GM18861 (cell line): ENCODE data around the gene DDR1.
"Not testable (repeated sequence)": the region's sequence is repeated elsewhere in the genome, so short reads cannot be mapped to it uniquely, and the experiment has no call there.

Experiments used
- ATAC-seq: cut with Tn5 transposase; IDR thresholded peaks from one replicate; pipeline ENCODE4 v1.9.1; 2021; ENCODE audit not compliant: unreplicated experiment

Gene DDR1

DNA sequence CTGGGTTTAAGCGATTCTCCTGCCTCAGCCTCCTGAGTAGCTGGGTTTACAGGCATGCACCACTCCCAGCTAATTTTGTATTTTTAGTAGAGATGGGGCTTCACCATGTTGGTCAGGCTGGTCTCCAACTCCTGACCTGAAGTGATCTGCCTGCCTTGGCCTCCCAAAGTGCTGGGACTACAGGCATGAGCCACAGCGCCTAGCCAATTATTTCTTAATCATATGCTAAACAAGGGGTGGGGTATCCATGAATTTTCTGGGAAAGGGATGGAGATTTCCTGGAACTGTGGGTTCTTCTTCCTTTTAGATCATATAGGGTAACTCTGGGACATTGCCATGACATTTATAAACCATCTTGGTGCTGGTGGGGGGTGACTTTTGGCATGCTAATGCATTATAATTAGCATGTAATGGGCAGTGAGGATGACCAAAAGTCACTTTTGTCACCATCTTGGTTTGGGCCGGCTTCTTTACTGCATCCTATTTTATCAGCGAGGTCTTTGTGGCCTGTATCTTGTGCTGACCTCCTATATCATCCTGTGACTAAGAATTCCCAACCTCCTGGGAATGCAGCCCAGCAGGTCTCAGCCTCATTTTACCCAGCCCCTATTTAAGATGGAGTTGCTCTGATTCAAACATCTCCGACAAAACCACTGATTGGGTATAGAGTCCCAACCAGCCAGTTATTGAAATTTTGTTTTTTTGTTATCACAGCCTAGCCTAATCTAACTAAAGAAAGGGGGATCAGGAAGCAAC is 29.9 kb upstream of the DDR1 start:
- no peak for ATAC-seq

DNA sequence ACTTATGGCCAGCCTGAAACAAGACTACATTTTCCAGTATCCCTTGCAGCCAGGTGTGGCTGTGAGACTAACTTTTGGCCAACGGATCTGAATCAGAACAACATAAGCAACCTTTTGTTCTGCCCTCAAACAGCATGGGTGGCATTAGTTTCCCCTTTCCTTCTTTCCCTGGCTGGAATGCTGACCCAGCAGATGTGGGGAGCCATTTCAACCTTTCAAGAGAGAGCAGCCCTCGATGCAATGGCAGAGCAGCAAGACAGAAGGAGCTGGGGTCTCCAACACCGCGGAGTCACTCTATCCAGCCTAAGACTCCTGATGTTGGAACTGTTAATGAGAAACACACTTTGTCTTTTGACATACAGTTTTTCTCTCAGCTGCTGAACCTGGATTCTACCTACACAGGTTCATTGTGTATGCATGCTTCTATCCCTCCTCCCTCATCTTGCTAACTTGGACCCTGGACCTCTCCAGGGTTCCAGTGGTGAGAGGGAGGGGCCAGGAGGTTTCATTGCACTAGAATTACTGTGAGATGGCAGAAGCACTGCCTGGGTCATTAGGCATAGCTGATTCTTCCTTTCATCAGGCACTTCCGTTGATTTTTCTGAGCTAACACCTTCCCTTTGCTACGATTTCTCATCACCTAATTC is 28.8 kb upstream of the DDR1 start:
- ATAC-seq: no peak

DNA sequence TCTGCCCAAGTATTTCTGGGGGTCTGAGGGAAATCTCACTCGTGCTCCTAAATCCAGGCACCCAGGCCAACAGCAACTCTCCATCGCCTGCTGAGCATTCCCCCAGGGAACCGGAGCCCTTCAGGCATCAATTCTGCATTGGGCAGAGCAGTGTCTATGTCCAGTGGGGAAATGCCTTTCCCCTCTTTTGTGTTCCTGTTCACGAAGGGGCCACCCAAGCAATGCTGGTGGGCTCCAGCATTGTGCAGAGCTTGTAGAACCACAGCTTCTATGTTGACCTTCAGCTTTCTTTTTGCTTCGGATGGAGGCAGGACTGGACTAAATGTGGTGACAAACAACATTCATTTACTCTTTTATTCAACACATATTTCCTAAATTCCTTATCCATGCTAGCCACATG is 27.2 kb upstream of the DDR1 start:
- no peak for ATAC-seq

DNA sequence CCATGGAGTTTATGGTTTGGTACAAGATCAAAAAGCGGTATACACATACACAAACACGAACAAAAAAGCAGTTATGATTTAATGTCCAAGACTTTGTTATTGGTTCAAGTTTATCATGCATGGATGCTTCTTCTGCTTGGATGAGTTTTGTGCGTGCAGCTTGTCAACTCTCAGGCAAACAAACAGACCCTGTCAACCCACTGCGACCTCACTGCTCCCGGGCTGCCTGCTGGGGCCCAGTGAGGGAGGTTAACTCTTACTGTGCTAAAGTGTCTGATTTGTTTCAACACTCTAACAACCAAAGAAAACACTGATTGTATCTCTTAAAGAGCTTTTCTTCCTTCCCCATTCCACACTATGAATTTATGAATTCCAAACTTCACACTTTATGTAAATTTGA is 26.8 kb upstream of the DDR1 start:
- no peak for ATAC-seq

DNA sequence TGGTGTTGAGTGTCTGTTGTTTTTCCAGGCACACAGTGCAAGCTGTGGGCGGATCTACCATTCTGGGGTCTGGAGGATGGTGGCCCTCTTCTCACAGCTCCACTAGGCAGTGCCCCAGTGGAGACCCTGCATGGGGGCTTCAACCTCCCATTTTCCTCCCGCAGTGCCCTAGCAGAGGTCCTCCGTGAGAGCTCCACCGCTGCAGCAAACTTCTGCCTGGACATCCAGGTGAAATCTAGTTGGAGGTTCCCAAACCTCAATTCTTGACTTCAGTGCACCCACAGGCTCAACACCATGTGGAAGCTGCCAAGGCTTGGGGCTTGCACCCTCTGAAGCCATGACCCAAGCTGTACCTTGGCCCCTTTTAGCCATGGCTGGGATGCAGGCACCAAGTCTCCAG is 24.6 kb upstream of the DDR1 start:
- not testable (repeated sequence) for ATAC-seq

DNA sequence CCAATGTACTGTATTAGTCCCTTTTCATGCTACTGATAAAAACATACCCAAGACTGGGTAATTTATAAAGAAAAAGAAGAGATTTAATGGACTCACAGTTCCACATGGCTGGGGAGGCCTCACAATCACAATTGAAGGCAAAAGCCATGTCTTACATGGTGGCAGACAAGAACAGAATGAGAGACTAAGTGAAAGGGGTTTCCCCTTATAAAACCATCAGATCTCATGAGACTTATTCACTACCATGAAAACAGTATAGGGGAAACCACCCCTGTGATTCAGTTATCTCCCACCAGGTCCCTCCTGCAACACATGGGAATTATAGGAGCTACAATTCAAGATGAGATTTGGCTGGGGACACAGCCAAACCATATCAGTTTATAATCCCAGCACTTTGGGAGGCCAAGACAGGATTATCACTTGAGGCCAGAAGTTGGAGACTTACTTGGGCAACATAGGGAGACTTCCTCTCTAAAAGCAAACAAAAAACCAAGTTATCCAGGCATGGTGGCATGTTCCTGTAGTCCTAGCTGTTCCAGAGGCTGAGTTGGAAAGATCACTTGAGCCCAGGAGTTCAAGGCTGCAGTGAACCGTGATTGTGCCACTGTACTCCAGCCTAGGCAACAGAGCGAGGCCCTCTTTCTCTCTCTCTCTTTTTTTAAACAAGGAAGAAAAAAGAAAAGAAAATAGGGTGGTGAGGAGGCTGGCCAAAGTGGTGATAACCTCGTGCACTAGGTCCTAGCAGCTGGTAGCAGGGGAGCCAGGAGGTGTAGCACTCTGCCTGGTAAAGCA is 22.9 kb upstream of the DDR1 start:
- no peak for ATAC-seq

DNA sequence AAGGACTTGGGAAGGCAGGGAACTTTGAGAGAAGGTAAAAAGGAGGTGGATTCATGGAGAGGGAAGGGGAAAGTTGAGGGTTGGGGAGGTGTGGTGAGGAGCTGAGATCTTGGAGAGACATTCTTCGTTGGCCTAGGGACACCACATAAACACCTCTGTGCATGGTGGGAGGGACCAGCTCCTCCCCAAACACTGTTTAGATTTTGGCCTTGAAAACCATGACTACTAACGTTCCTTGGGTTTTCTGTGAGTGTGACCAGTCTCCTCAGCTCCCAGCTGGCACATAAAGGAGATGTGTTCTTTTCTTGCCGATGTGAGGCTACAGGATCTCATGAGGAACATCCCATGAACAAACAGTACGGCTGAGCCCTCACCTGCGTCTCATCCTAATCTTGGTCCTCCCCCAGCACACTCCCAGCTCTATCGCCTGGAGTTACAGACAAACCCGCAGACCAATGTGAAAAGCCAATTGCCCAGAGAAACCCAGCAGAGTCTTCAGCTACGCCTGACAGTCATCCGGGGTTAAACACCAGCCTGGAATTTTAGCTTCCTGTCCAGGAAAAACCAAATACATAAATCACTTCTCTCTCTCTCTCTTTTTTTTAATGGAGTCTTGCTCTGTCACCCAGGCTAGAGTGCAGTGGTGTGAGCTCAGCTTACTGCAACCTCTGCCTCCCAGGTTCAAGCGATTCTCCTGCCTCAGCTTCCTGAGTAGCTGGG is 22.0 kb upstream of the DDR1 start:
- no peak for ATAC-seq

DNA sequence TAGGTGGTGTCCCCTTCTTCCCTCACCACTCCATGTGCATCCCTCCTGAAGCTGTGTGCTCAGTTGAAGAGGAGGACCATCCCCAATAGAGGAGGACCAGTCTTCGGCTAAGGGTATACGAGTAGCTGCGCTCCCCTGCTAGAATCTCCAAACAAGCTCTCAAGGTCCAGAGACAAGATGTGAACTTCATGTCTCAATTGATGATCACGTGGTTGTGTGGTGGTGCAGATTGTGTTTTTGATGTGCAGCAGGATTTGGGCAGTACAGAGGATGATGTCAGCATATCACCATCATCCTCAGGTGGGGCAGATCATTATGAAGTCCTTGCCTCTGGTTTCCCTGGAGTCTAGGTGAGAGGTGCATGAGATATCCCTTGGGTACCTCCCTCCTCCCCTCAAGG is 20.0 kb upstream of the DDR1 start:
- no peak for ATAC-seq

DNA sequence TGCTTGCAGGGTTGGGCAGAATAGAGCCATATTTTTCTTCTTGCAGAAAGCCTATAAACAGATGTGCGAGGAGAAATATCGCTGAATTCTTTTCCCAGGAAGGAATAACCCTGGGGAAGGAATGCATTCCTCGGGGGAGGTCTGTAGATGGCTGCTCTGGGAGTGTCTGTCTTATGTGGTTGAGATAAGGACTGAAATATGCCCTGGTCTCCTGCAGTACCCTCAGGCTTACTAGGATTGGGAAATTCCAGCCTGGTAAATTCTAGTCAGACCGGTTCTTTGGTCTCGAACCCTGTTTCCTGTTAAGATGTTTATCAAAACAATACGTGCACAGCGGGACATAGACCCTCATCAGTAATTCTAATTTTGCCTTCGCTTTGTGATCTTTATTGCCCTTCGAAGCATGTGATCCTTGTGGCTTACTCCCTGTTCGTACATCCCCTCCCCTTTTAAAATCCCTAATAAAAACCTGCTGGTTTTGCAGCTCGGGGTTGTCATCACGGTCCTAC is 15.0 kb upstream of the DDR1 start:
- ATAC-seq: not testable (repeated sequence)

DNA sequence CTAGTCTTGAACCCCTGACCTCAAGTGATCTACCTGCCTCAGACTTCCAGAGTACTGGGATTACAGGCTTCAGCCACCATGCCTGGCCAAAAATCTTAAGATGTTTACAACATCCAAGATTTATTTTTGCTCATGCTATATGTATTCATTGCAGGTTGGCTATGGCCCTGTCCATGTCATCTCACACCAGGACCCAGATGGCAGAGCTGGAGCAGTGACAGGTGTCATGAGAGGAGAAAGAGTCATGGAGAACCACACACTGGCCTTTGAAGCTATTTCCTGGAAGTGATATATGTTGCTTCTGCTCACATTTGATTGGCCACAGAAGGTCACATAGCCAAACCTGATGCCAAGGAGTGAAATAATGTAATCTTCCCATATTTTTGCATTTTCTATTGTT is 13.8 kb upstream of the DDR1 start:
- ATAC-seq: no peak

DNA sequence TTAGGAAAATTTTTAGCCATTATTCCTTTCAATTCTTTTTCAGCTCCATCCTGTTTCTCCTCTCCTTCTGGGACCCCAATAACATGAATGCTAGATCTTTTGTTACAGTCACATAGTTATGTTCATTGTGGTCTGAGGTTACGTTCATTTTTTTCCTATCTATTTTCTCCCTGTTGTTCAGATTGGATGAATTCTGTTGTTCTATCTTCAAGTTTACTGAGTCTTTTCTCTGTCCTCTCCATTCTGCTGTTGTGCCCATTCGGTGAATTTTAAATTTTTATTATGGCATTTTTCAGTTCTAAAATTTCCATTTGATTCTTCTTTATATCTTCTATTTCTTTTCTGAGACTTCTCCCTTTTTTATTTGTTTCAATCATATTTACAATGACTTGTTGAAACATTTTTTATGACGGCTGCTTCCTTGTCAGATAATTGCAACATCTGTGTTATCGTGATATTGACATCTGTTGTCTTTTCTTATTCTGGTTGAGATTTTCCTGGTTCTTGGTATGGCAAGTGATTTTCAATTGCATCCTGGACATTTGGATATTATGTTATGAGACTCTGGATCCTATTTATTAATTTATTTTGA is 12.6 kb upstream of the DDR1 start:
- no peak for ATAC-seq

DNA sequence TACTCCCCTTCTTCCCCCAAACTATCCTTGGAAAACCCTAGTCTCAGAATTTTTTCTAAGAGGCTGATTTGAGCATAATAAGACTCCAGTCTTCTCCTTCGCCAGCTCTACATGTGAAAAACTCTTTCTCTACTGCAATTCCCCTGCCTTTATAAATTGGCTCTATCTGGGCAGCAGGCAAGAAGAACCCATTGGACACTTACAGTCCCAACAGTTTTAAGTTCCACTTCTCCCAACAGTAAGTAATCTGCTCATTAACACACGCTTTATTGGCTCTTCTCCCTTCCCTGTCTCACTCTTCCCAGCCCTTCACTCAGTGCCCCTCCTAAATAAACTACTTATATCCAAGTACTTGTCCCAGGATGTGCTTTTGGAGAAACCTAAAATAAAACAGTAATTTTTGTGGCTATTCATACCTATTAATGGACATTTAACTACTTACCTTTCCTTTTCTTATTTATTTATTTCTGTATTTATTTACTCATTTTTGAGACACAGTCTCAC is 11.1 kb upstream of the DDR1 start:
- no peak for ATAC-seq

DNA sequence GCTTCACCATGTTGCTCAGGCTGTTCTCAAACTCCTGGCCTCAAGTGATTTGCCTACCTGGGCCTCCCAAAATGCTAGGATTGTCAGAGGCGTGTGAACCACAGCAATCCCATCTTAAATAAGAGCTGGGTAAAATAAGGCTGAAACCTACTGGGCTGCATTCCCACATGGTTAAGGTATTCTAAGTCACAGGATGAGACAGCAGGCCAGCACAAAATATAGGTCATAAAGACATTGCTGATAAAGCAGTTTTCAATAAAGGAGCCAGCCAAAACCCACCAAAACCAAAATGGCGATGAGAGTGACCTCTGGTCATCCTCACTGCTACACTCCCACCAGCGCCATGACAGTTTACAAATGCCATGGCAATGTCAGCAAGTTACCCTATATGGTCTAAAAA is 10.5 kb upstream of the DDR1 start:
- ATAC-seq: not testable (repeated sequence)

DNA sequence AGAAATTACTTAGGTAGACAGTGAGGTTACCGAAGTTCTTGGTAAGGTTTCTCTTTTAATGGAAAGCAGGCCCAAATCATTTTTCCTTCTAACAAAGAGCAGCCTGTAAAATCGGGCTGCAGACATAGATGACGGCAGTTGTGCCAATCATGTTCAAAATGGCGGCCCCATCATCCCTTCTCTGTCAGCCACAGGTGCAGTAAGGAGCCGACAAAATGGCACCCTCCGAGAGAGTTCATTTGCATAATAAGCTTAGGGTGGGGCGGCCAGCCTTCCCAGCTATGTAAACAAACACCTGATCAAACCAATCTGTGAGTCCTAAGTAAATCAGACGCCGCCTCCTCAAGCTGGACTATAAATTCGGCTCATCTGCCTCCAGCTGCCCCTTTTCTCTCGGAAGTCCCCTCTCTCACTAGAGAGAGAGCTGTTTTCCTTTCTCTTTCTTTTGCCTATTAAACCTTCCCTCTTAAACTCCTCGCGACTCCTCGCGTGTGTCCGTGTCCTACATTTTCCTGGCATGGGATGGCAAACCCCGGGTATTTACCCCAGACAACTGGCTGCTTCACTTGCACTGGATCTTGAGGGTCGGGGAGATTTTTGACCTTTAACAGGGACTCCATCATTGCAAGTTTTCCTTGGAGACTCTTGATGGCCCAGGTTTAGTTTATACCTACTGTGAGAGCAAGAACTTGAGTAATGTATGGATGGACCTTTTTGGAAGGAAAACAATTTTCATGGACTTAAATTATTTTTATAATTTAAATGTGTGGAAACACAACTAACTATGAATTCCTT is 8.9 kb upstream of the DDR1 start:
- no peak for ATAC-seq

DNA sequence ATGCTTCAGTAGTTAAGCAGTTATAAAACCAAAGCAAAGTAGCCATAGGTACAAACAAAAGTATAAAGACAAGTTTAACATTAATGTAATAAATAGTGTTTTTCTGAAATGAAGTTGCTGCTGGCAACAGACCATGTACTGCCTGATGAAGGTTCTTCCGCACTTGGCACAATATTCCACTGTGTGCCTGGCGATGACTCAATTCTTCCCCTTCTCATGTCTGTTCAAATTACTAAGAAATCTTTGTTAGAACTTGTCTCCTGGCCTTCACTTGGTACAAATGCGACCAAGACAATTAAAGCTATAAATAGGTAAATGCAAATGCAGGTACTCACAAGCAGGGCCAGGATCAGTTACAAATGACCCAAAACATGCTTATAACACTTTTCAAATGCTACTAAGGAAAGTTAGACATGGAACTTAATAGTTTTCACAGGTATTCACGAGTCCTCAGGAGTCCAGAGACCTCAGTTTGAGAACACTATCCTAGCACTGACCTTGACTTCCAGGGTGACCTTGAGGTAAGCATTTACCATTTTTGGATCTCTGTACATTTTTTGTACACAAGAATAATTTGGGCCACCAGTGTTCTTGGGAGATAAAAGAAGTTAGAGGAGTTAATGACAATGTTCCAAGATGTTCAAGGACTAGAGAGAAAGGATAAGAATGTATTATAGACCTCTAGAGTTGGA is 8.1 kb upstream of the DDR1 start:
- ATAC-seq: no peak

DNA sequence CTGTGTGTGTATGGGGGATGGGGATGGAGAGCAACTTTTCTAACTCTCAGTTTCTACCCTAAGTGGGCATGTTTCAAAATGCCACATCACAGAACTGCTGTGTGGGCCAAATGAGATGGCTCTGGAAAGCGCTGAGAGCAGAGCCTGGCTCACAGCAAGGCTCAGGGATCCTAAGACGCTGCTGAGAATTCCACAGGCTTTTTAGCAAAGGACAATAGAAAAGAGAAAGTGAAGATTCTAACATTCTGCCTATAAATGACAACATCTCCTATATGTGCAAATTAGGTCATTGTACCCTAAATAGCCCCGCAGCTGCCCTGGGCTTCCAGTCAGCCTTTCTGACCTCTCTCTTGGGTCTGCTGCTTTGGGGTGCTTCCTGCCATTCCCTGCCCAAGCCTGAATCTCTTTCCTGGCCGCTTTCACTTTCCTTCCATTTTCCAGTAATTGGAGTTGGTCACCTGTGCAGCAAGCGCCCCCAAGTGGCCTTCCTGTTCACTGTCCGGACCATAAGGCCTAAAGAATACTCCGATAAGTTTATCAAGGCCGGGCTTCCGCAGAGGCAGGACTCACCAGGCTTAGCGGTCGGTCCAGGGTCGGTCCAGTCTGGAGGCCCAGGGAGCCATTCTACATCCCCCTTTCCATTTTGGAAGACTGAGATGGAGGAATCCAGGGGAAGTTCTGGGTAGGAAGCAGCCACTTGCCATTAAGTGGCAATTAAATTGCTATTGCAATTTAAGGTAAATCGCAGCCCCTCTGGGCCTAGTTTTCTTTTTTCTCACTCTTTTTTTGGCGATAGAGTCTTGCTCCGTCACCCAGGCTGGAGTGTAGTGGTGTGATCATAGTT is 6.7 kb upstream of the DDR1 start:
- no peak for ATAC-seq

DNA sequence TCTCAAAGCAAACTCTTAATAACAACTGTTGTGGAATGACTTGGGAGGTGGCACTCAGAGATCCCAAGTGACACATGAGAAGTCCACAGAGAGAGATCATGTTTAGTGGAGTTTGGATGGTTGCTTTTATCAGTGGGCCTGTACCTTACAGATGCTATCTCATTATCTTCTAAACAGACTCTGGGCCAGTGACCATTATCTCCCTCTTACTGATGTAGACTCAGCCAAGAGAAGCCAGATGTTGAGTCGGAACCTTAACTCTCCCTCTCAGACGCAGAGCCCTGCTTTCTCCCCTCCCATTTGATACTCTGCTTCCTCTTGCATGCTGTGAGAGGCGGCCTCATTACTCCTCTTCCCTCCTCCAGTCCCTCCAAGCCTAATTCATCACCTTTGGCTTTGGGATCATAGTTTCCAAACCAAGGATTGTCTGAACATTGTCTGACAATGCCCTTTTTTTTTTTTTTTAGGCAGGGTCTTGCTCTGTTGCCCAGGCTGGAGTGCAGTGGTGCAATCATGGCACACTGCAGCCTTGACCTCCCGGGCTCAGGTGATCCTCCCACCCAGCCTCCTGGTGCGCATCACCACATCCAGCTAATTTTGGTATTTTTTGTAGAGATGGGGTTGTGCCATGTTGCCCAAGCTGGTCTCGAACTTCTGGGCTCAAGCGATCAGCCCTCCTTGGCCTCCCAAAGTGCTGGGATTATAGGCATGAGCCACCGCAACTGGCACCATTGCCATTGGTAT is 4.5 kb upstream of the DDR1 start:
- no peak for ATAC-seq
